Activated CD4-positive, alpha-beta T cell treated with anti-CD3 and anti-CD28 coated beads, Interleukin-10, Interleukin-2, amounts not matched to agents 100 ng/mL and 50 ng/mL, durations not matched to agents 16 hours and 8 hours (primary cell): ENCODE results near the gene UQCC5.

Experiments
- DNase-seq: peaks from one replicate; pipeline ENCODE4 v3.0.0-alpha.2; 2020

Gene UQCC5

DNA sequence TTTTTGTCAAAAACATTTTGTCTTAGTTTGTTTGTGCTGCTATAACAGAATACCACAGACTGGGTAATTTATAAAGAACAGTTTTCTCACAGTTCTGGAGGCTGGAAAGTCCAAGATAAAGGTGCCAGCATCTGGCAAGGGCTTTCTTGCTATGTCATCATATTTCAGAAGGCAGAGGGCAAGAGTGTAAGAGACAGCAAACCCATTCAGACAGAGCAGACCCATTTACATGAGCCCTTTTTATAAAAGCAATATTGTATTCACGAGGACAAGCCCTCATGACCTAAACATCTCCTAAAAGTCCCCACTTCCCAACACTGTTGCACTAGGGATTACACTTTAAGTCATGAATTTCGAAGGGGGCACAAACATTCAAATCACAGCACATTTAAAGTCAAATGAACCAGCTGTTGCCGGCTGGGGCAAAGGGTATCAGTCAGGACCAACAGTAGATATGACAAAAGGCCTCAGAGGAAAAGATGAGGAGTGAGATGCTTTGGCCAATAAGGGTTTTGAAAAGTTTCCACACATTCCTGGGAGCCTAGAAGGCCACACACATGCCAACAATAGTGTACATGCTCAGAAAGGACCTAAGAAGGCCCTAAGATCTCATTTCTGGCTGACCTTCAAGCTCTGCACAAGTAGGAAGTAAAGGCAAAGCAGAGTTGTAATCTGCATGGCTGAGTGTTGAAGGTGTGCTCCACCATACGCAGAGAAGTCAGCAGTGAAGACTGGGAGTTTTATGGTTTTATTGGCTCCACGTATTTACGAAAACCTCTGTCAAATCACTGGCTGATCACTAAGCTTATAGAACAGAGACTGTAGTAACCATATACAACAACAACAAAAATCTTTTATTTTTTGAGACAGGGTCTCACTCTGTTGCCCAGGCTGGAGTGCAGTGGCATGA lies 37.9 kb downstream of the UQCC5 start:
- no peak for DNase-seq
